Osteocyte (in vitro differentiated cells): Measurements from ENCODE around the gene LRIG1. TPM values are rescaled to one million over a fixed set of nuclear protein-coding genes. Genes with fewer than 3 reads are reported as not detected.

Experiments used
- DNase-seq: peaks from one replicate; pipeline ENCODE4 v3.0.0; 2021; ENCODE audit warnings: mixed read lengths; ENCODE audit not compliant: unreplicated experiment; ENCODE audit errors: extremely low spot score
- H3K27ac Mint-ChIP-seq: one replicate; pipeline ENCODE4 v1.8.0; 2021; ENCODE audit warnings: mild to moderate bottlenecking, mixed read lengths; ENCODE audit not compliant: unreplicated experiment
- H3K27me3 Mint-ChIP-seq: one replicate; pipeline ENCODE4 v1.8.0; 2021; ENCODE audit warnings: mixed read lengths; ENCODE audit not compliant: unreplicated experiment
- H3K36me3 Mint-ChIP-seq: one replicate; pipeline ENCODE4 v1.8.0; 2021; ENCODE audit warnings: mixed read lengths; ENCODE audit not compliant: unreplicated experiment
- H3K4me1 Mint-ChIP-seq: one replicate; pipeline ENCODE4 v1.8.0; 2021; ENCODE audit warnings: mixed read lengths; ENCODE audit not compliant: unreplicated experiment
- H3K4me3 Mint-ChIP-seq: one replicate; pipeline ENCODE4 v1.8.0; 2021; ENCODE audit warnings: mild to moderate bottlenecking, moderate library complexity, mixed read lengths; ENCODE audit not compliant: unreplicated experiment
- H3K9me3 Mint-ChIP-seq: one replicate; pipeline ENCODE4 v1.8.0; 2021; ENCODE audit warnings: mixed read lengths; ENCODE audit not compliant: unreplicated experiment
- total RNA-seq: library from RNA; stranded (reverse); gene quantifications from 2 replicates; pipeline ENCODE4 v1.2.1, GENCODE V29; 2021
- TF ChIP-seq, protein P1 (sequence below): fragments of 200-600 bp; sonication (generic); IDR thresholded peaks from 2 replicates; pipeline ENCODE4 v1.5.0; 2021; ENCODE audit warnings: antibody characterized with exemption, mild to moderate bottlenecking, moderate library complexity

LRIG1 gene
- total RNA-seq, 1 donor from 2014 or later, result 60.8 TPM

DNA sequence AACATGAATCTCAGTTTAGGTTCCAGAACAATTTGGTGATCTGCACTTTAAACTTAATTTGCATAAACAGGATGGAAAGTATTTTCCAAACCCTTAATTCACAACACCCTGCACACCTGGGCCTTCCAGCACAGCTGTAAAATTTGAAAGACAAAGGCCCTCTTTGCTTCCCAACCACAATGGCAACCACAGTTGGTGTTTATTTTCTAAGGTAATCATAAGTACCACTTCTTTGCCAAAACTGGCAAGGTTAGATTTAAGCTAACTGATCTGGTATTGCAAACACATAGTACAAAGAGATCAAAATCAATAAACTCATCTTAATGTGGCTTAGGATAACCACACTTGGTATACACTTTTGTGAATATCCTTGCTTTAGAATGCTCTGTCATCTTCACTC lies 4.1 kb downstream of the LRIG1 start:
- Mint-ChIP-seq H3K27ac (no peak overlapping the region), H3K4me1 (peaks cover 78% of the 10 kb centered on the region), H3K4me3 (peak overlapping the region; percentile 22)

DNA sequence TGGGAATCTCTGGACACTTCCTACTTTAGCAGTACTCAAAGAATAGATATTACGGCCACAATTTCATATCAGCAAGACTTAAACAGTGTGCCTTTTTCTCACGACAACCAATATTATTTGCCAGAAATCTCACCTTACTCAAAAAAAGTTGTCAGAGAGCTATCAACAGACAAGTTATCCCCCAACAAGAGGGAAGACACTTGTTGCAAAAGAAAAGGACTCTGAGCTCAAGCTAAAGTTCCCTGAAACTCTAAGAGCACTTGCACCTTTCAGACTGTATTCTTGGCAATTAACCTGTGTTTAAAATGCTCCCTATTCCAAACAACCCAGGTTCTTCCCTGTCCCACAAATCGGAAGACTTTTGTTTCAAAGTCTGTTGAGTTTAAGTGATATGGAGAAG lies 4.5 kb downstream of the LRIG1 start:
- no peaks in the 10 kb centered on the region for H3K36me3 Mint-ChIP-seq
- H3K9me3 Mint-ChIP-seq, result no peaks in the 10 kb centered on the region
- H3K4me1 Mint-ChIP-seq, result peaks cover 73% of the 10 kb centered on the region
- H3K27me3 Mint-ChIP-seq, result no peaks in the 10 kb centered on the region
- DNase-seq, result no peak
- peak overlapping the region; percentile 24 for H3K4me3 Mint-ChIP-seq
- TF ChIP-seq, protein P1, sequence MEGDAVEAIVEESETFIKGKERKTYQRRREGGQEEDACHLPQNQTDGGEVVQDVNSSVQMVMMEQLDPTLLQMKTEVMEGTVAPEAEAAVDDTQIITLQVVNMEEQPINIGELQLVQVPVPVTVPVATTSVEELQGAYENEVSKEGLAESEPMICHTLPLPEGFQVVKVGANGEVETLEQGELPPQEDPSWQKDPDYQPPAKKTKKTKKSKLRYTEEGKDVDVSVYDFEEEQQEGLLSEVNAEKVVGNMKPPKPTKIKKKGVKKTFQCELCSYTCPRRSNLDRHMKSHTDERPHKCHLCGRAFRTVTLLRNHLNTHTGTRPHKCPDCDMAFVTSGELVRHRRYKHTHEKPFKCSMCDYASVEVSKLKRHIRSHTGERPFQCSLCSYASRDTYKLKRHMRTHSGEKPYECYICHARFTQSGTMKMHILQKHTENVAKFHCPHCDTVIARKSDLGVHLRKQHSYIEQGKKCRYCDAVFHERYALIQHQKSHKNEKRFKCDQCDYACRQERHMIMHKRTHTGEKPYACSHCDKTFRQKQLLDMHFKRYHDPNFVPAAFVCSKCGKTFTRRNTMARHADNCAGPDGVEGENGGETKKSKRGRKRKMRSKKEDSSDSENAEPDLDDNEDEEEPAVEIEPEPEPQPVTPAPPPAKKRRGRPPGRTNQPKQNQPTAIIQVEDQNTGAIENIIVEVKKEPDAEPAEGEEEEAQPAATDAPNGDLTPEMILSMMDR, result no peak
- H3K27ac Mint-ChIP-seq, result no peak overlapping the region

More for the DNA sequence above, 4.1 kb downstream of the LRIG1 start:
- TF ChIP-seq, protein P1, result no peak
- H3K36me3 Mint-ChIP-seq, result no peaks in the 10 kb centered on the region
- no peaks in the 10 kb centered on the region for H3K27me3 Mint-ChIP-seq
- no peaks in the 10 kb centered on the region for H3K9me3 Mint-ChIP-seq
- no peak for DNase-seq

DNA sequence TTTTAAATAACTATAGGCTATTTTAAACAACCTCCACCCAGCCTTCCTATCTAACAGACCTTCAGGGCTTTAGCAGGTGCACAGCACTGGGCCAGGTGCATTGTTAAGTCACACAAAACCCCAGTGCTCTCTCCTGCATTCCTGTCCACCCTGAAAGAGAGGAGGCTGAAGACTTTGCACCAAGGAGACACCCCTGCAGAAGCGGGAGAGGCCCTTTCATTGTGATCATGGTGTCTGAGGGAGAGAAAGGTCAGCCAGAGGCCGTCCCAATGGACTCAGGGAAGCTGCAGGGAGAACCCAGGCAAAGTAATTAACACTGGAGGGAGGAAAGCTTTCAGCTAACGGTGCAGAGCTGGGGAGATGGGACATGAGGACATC lies 5.2 kb downstream of the LRIG1 start:
- H3K9me3 Mint-ChIP-seq, result no peaks in the 10 kb centered on the region
- DNase-seq, result no peak
- peaks cover 77% of the 10 kb centered on the region for H3K4me1 Mint-ChIP-seq
- TF ChIP-seq, protein P1, result no peak
- H3K4me3 Mint-ChIP-seq, result peak overlapping the region; percentile 26
- no peaks in the 10 kb centered on the region for H3K27me3 Mint-ChIP-seq
- H3K27ac Mint-ChIP-seq, result no peak overlapping the region
- no peaks in the 10 kb centered on the region for H3K36me3 Mint-ChIP-seq

DNA sequence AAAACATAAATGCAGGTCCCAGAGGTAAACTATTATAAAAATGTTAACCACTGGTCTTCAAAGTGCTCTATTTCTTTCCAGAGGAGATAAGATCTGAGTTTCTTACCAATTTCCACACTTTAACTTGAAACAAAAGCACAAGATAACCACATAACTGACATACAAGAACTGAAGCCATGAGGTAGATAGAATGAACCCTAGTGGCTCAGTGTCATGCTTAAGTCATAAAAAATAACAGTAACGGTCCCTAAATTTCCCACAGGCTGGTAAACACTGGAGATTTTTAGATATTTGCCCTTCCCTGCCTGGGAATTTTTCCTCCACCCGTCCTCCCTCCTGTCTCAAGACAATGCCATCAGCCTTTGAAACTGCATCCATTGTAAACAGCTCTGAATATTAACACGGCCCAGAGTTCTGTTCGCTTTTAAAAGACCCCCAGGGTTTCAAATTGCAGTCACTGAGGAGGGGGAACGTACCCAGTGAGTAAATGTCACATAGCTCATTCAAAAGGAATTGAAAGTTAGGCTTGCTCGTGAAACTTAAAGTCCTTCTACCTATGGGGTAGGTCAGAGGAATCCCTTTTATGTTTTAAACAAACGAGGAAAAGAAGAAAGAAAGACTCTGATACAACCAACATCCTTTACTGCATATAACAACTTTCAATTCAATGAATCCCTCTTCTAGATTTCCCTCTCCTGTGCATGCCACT lies 5.7 kb downstream of the LRIG1 start:
- no peak for DNase-seq
- TF ChIP-seq, protein P1, result no peak
- Mint-ChIP-seq H3K36me3 (no peaks in the 10 kb centered on the region), H3K4me1 (peaks cover 82% of the 10 kb centered on the region), H3K27me3 (no peaks in the 10 kb centered on the region), H3K4me3 (no peak overlapping the region), H3K27ac (no peak overlapping the region), H3K9me3 (no peaks in the 10 kb centered on the region)

DNA sequence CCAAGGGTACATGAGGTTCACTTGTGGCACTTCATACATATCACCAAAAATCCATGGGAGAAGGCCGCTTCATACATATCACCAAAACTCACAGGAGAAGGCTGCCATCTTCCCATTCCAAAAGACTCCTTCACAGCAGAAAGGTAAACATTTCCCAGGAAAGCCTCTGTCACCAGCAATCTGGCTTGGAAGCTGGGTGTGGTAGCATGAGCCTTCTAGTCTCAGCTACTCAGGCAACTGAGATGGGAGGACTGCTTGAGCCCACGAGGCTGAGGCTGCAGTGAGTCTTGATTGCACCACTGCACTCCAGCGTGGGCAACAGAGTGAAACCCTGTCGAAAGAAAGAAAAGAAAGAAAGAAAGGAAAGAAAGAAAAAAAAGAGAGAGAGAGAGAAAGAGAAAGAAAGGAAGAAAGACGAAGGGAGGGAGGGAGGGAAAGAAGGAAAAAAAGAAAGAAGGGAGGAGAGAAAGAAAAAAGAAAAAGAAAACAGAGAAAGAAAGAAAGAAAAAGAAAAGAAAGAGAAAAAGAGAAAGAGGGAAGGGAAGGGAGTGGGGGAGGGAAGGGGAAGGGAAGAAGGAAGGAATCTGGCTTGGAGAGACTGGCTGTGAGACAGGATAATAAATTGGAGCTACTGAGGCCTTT lies 7.2 kb downstream of the LRIG1 start:
- TF ChIP-seq, protein P1, result no peak
- Mint-ChIP-seq H3K4me1 (peaks cover 83% of the 10 kb centered on the region), H3K4me3 (no peak overlapping the region), H3K27me3 (no peaks in the 10 kb centered on the region), H3K9me3 (no peaks in the 10 kb centered on the region), H3K27ac (peak overlapping the region; percentile 19), H3K36me3 (no peaks in the 10 kb centered on the region)
- DNase-seq, result no peak
